CD4-positive, alpha-beta T cell treated with Interleukin-21 for 1 hour (primary cell): Measurements from ENCODE around the gene ARHGEF38.
A peak's percentile ranks its signal among the peaks of the same experiment; 100 is the strongest.
"Not testable (repeated sequence)": the region's sequence is repeated elsewhere in the genome, so short reads cannot be mapped to it uniquely, and the experiment has no call there.

Source experiments
- DNase-seq: peaks from one replicate; pipeline ENCODE4 v3.0.0-alpha.2; 2020

The ARHGEF38 gene

GRCh38 chr4:105659190-105659589 is 106.8 kb downstream of the ARHGEF38 start:
- no peak for DNase-seq

GRCh38 chr4:105661028-105661427 is 108.6 kb downstream of the ARHGEF38 start:
- DNase-seq: no peak

- DNase-seq: no peak
Observed at GRCh38 chr4:105662935-105663675, 110.7 kb downstream of the ARHGEF38 start.

- DNase-seq: no peak
Observed at GRCh38 chr4:105666693-105667092, 114.3 kb downstream of the ARHGEF38 start.

- DNase-seq: no peak
Observed at GRCh38 chr4:105670684-105671083, 118.3 kb downstream of the ARHGEF38 start.

GRCh38 chr4:105671301-105671700 is 118.9 kb downstream of the ARHGEF38 start:
- no peak for DNase-seq

- DNase-seq: no peak
Observed at GRCh38 chr4:105674011-105674410, 121.6 kb downstream of the ARHGEF38 start.

- DNase-seq: no peak
Observed at GRCh38 chr4:105677709-105678108, 125.3 kb downstream of the ARHGEF38 start.

- no peak for DNase-seq
Observed at GRCh38 chr4:105679186-105679585, 126.8 kb downstream of the ARHGEF38 start.

- DNase-seq: no peak
Observed at GRCh38 chr4:105683038-105683437, 130.6 kb downstream of the ARHGEF38 start.

- no peak for DNase-seq
Observed at GRCh38 chr4:105686571-105686970, 134.2 kb downstream of the ARHGEF38 start.

GRCh38 chr4:105694812-105695211 is 142.4 kb downstream of the ARHGEF38 start:
- not testable (repeated sequence) for DNase-seq

- not testable (repeated sequence) for DNase-seq
Observed at GRCh38 chr4:105695832-105696231, 143.4 kb downstream of the ARHGEF38 start.

- DNase-seq: no peak
Observed at GRCh38 chr4:105698607-105699006, 146.2 kb downstream of the ARHGEF38 start.

GRCh38 chr4:105707782-105708180 is 155.4 kb downstream of the ARHGEF38 start:
- DNase-seq: peak; percentile 7

- DNase-seq: peak; percentile 90
Observed at GRCh38 chr4:105708181-105709080, 156.0 kb downstream of the ARHGEF38 start, which contains the start of the genes GSTCD and INTS12. TSS of gene GSTCD (plus strand) at chr4:105708784. CDS start at chr4:105717614, 8,830 bp downstream. TSS of gene INTS12 (minus strand) at chr4:105708689. CDS start at chr4:105700005, 8,684 bp downstream.

GRCh38 chr4:105709081-105709450 is 156.6 kb downstream of the ARHGEF38 start:
- peak; percentile 10 for DNase-seq

GRCh38 chr4:105710012-105710600 is 157.7 kb downstream of the ARHGEF38 start:
- DNase-seq: no peak

GRCh38 chr4:105710678-105711077 is 158.3 kb downstream of the ARHGEF38 start:
- no peak for DNase-seq

- no peak for DNase-seq
Observed at GRCh38 chr4:105712766-105713165, 160.3 kb downstream of the ARHGEF38 start.

GRCh38 chr4:105714071-105714521 is 161.7 kb downstream of the ARHGEF38 start:
- no peak for DNase-seq

- DNase-seq: no peak
Observed at GRCh38 chr4:105714932-105715331, 162.5 kb downstream of the ARHGEF38 start.

- DNase-seq: peak; percentile 28
Observed at GRCh38 chr4:105715692-105716278, 163.4 kb downstream of the ARHGEF38 start.
